DMS79 (cell line): ENCODE data around the gene PLA2G2D.

ENCODE experiments used
- DNase-seq: peaks from one replicate; lab custom pipeline; 2025; lab: John Stamatoyannopoulos, UW

PLA2G2D gene

GRCh38 chr1:20086800-20087199 is 32.5 kb downstream of the PLA2G2D start:
- no peak for DNase-seq

GRCh38 chr1:20083178-20083944 is 36.0 kb downstream of the PLA2G2D start:
- no peak for DNase-seq

- DNase-seq: no peak
These were observed 36.6 kb downstream of the PLA2G2D start for GRCh38 chr1:20082772-20083171.

GRCh38 chr1:20081353-20081810 is 38.0 kb downstream of the PLA2G2D start:
- no peak for DNase-seq

- no peak for DNase-seq
These were observed 38.6 kb downstream of the PLA2G2D start for GRCh38 chr1:20080441-20081352.

GRCh38 chr1:20079661-20080305 is 39.6 kb downstream of the PLA2G2D start:
- DNase-seq: no peak

- no peak for DNase-seq
These were observed 40.6 kb downstream of the PLA2G2D start for GRCh38 chr1:20078711-20079110.

GRCh38 chr1:20078171-20078651 is 41.1 kb downstream of the PLA2G2D start:
- no peak for DNase-seq

- DNase-seq: no peak
These were observed 42.5 kb downstream of the PLA2G2D start for GRCh38 chr1:20076710-20077461.

- no peak for DNase-seq
These were observed 43.1 kb downstream of the PLA2G2D start for GRCh38 chr1:20076223-20076622.

GRCh38 chr1:20075345-20075744 is 44.0 kb downstream of the PLA2G2D start:
- DNase-seq: no peak

- no peak for DNase-seq
These were observed 44.6 kb downstream of the PLA2G2D start for GRCh38 chr1:20074725-20075171.

GRCh38 chr1:20074055-20074724 is 45.1 kb downstream of the PLA2G2D start:
- DNase-seq: no peak

- no peak for DNase-seq
These were observed 46.1 kb downstream of the PLA2G2D start for GRCh38 chr1:20073256-20073655.

- DNase-seq: no peak
These were observed 46.6 kb downstream of the PLA2G2D start for GRCh38 chr1:20072771-20073170.

- no peak for DNase-seq
These were observed 47.9 kb downstream of the PLA2G2D start for GRCh38 chr1:20071416-20071815.

- no peak for DNase-seq
These were observed 49.0 kb downstream of the PLA2G2D start for GRCh38 chr1:20070357-20070756.

GRCh38 chr1:20069874-20070273 is 49.5 kb downstream of the PLA2G2D start, which contains the start of gene PLA2G5:
PLA2G5 (plus strand) TSS chr1:20070194; CDS start chr1:20084831, 14,637 bp downstream.
- no peak for DNase-seq

- no peak for DNase-seq
These were observed 50.6 kb downstream of the PLA2G2D start for GRCh38 chr1:20068722-20069121.

- DNase-seq: no peak
These were observed 55.5 kb downstream of the PLA2G2D start for GRCh38 chr1:20063861-20064292.
